ENCODE data around the gene IVD.
A peak's percentile ranks its signal among the peaks of the same experiment; 100 is the strongest.

The IVD gene

GRCh38 chr15:40463279-40463678, 57.7 kb downstream of the IVD start:
- no peak for DNase-seq

DNA sequence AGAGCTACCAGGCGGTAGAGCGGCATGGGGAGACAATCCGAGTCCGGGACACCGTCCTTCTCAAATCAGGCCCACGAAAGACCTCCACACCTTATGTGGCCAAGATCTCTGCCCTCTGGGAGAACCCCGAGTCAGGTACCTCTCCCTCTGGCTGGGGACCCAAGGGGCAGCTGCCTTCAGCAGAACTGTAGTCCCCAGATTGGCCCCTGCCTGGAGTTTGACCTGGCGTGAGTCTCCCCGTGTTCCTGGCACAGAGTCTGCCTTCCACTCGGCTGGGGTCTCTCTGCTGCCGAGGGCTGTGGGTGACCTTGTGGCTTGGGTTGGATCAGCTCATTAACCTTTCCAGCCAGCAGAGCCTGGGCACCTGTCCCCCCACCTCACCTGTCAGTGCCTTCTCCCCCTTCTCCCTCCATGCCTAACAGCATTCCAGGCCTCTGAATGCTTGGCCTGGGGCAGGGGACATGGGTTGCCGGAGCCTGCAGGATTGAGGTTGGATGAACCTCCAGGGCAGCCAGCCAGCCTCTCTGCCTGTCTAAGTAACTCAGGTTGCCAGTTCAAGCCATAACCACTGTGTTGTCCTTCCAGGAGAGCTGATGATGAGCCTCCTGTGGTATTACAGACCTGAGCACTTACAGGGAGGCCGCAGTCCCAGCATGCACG, 58.4 kb downstream of the IVD start:
- DNase-seq: no peak

- no peak for DNase-seq
Observed at GRCh38 chr15:40464595-40465185, 59.1 kb downstream of the IVD start.

DNA sequence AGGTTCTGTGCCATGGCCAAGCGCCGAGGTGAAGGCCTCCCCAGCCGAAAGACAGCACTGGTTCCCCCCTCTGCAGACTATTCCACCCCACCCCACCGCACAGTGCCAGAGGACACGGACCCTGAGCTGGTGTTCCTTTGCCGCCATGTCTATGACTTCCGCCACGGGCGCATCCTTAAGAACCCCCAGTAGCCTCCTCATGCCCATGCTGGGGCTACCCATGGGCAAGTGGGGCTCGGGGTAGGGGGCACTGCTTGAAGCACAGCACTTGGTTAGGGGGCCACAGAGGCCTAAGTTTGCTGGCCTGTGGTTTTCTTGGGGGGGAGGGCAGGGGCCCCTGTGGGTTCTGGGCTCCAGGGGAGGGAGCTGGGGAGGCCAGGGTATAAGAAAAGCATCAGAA, 60.3 kb downstream of the IVD start:
- no peak for DNase-seq

- no peak for DNase-seq
Observed at GRCh38 chr15:40466426-40467260, 61.0 kb downstream of the IVD start.

DNA sequence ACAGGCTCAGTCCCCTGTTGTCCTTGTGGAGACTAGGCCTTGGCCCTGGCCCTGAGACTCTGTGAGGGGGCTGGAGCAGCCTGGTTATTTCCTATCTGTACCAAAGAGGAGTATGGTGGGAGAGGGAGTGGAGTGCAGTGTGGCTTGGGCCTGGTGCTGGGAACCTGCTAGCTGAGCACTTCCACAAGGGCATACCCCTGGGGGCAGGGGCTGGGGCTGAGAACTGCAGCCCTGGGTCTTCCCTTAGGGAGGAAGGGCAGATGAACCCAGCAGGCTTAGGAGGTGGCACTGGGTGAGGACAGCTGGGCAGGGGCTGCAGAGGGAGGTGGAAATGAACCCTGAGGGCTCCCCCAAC, 61.6 kb downstream of the IVD start:
- no peak for DNase-seq

GRCh38 chr15:40468898-40469331, 63.3 kb downstream of the IVD start:
- DNase-seq: no peak

DNA sequence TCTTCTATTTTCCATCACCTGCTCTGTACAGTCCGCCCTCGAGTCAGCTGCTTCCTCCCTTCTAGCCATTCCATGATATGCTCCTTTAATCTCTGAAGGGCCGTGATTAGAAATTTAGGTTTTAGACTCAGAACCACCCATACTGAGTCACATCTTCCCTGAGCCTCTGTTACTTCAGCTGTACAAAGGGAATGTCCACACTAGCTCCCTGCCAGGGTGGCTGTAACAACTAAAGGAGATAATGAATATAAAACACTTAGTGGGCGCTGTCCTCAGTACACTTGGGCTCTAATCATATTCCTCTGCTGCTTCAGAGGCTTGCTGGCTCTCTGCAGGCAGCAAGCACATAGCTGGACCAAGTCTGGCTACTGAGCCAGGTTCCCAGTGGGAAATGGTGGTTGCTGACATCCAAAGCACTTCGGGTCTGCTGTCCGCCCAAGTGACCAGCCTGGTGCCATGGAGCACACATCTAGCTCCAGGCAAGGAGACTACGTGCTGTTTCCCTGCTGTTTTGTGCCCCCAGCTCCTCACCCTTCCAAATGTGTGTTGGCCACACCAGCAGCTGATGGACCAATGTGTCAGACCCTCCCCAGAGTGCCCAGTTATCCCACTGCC, 64.3 kb downstream of the IVD start:
- DNase-seq: no peak

DNA sequence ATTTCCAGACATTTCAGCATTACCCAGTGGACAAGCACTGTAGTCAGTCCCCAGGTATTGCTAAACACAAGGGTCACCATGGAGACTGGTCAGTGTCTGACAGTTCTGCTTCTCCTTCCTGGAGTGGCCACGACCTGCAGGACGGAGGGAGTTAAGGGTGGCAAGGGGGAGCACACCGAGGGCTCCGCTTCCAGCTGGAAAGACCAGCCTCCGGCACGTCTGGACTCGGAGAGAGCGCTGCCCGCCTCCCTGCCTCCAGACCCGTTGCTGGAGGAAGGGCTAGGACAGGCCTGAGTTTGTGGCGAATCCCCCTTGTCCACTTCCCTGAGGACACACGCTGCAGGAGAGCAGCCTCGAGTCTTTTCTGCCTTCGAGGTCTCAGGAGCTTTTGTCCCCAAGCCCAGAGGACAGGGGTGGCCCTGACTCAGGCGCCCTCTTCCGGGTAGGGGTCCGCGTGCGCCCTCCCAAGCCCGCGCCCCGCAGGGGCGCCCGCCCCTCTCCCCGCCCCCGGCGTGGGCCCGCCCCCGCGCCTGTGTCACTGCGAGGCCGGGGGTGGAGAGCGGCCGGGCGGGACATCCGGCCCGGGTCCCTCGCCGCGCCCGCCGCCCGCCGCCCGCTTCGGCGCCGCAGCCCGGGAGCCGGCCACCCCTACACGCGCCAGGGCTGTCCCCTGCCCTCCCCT, 65.0 kb downstream of the IVD start, which contains the start of gene CHST14:
Gene CHST14, plus strand, starts transcription at position 562 of the 682 bp plus-strand sequence. CDS start 230 bp downstream, outside the sequence.
- peak; percentile 48 for DNase-seq
